ENCODE data around the gene SMC1A.
"Not testable (repeated sequence)": the region's sequence is repeated elsewhere in the genome, so short reads cannot be mapped to it uniquely, and the experiment has no call there.

Gene SMC1A

DNA sequence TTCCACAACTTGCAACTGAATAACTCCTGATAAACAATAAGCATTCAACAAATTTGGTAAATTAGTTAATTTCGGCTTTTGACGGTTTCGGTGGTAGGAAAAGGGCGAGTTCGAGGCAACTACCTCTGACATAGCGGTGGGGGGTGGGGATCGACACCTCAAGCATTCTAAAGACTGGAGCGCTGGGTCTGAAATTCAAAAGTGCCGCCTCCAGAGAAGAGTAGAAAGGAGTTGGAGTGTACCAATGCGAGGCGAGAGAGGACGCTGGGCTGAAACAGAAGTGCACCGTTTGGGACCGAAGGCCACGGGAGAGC, 725 bp downstream of the SMC1A start:
- DNase-seq (no peak), ATAC-seq (peak; percentile 3)

DNA sequence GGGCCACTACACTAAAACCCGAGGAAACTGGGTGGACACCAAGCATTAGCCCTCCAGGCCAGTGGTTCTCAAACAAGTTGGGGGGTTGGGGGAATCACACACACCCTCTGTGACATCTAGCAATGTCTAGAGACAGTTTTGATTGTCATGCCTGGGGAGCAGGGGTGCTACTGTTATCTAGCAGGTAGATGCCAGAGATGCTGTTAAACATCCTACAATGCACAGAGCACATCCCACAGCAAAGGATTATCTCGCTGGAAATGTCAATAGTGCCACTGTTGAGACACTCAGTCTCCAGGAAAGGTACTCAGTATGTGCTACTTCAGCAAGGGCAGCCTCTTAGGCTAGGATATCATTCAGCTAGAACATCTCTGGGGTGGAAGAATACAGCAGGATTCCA, 1.3 kb downstream of the SMC1A start:
- ATAC-seq = no peak
- no peak for DNase-seq

DNA sequence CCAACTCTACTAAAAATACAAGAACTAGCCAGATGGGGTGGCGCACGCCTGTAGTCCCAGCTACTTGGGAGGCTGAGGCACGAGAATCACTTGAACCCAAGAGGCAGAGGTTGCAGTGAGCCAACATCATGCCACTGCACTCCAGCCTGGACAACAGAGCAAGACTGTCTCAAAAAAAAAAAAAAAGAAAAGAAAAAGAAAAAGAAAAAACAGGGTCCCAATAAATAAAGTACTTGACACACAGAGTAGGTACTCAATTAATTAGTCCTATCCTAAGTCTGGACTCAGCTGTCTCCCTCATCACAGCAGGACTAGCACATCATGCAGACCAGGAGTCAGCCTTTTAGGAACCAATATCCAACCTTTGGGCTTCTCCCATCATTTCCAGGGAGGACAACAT, 2.1 kb downstream of the SMC1A start:
- not testable (repeated sequence) for DNase-seq, ATAC-seq

DNA sequence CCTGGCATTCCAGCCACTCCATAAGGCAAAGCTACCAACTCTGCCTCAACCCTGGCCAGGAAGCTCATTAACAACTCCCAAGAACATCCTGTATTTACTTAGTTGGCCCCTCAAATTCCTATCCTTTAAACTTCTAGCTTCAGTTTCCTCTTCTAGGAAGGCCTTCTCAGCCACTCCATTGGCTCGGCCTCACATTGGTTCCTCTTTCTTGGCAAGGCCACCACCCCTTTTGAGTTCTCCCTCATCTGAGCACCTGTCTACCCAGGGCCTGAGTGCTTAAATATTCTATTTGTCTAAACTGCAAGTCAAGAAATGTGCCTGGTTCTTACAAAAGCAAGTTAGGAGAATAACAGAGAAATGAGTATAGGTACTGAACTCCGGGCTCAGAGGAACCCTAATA, 10.0 kb downstream of the SMC1A start:
- no peak for DNase-seq
- ATAC-seq = no peak

DNA sequence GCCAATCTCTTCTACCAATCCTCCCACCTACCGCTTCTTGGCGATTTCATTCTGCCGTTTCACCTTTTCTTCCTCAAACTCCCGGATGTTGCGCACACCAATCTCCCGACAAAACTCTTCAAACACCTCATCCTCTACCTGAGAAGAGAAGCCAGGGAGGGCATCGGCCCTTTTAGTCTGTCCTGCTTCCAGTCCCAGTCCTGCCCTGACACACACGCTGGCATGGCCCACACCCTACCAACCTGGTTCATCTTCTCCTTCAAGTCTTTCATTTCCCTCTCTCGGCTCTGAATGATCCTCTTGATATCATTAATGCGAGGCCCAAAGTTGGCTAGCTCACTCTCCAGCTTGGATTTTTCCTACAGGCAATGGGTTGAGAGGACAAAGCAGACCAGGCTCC, 18.9 kb downstream of the SMC1A start:
- DNase-seq (no peak), ATAC-seq (no peak)

DNA sequence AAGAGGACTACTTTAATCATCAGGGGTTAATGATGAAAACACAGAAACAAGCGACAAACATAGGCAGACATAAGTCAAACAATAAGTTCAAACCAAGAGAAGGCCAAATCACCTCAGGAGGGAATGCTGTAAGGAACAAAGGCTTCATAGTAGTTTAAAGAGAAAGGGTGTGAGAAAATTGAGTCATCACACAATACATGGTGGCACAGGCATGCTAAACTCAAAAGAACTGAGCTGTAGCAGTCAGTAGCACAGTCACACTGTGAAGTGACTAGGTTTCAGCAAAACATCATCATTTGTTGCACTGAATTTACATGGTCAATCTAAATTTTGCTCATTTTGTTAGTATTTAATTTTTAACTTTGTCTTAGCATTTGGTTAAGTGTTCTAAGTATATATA, 24.2 kb downstream of the SMC1A start:
- ATAC-seq = no peak
- DNase-seq = no peak

DNA sequence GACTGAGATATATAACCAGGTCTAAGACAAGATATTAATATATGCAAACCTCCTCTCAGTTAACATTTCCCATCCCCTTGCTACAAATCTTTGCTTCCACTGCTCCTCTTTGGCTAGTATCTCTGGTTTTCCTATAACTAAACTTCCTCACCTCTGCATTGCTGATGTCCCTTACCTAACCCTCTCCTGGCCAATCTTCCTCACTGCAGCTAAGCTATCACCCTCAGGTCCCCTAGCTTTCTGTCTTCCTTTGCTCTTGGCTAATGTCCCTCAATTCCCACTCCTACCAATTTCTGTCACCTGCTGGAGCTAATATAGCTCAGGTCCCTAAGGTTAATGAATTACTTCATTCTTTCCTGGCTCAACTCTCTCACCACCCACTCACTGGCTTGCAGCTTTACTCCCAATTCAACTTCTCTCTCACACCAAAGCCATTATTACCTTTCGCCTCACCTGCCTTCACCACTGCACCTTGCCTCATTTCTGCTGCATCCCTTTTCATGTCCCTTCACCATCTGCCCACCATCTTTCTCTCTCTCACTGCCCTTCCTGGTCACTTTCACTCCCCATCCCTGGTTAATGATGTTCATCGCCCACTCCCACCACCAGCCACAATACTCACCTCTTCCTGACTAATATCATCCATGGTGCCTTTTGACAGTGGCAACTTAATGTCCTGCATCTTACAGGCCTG, 26.7 kb downstream of the SMC1A start:
- DNase-seq = no peak
- ATAC-seq = no peak

DNA sequence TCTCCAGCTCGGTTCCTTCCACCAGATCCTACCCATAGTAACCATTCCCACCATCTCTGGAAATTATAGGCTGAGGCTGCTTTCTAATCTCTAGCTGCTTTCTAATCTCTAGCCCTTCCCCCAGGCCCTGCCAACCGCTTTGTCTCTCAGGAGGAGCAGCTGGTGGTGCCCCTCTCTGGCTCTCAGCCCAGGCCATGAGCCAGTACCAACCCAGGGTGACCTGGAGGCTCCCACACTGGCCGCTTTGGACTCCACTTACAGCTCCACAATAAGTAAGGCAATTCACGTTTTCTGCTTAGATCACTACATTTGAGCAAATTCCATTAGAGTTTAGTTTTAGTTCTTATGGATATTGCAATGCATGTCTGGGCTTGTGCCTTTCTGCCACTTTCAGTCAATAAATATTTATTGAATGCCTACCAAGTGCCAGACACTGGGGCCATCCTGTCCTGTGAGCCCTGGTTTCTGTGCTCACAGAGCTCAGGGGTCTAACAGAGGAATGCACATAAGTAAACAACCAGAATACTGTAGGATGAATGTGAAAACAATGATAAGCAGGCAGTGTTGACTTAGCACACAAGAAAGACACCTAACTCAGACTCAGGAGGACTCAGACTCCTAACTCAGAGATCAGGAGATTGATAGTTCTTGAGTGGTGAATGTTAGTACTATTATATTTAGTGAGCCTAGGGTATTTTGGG, 38.9 kb downstream of the SMC1A start:
- ATAC-seq (no peak), DNase-seq (no peak)

DNA sequence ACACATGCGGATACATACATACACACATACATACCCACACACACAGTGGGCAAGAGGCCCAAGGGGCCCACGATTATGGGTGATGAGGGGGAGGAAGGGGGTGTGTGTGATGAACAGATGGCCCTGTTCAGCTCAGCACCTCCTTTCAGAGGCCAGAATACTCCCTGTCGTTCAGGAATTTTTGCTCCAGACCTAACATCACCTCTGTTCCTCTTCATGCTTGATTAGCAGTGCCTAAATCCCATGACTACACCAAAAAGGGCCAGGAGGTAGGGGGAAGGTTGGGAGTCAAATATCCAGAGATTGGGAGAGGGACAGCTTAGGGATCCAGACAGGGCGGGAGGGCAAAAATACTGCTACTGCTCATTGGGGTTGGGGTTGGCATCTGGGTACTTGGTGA, 42.7 kb downstream of the SMC1A start:
- ATAC-seq (no peak), DNase-seq (no peak)

DNA sequence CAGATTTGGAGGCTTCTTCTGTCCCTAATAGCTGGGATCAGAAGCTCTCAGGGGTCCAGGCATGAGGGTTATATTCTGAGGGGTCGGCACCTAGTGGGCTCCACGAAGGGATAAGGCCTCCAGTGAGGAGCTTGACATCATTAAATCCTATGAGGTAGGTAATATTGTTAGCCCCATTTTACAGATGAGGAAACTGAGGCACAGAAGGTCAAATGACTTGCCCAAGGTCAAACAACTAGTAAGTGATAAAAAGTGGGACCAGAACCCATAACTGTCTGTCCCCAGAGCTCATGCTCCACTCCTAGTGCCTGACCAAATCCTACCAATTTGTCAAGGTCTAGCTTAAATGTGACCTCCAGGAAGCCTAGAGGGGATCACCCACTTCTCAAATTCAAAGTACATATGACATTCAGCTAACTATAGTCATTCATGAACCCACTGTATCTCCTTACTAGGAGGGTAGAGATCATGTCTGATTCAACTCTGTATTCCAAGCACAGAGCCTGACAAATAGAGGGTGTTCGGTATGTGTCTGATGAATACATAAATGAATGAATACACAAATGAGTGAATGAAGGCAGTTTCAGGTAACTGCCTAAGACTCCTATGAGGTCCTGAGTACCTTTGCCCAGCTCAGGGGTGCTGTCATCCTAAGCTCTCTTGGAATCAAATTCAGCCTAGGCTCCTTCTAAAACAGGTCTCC, 43.3 kb downstream of the SMC1A start:
- DNase-seq (no peak), ATAC-seq (no peak)

DNA sequence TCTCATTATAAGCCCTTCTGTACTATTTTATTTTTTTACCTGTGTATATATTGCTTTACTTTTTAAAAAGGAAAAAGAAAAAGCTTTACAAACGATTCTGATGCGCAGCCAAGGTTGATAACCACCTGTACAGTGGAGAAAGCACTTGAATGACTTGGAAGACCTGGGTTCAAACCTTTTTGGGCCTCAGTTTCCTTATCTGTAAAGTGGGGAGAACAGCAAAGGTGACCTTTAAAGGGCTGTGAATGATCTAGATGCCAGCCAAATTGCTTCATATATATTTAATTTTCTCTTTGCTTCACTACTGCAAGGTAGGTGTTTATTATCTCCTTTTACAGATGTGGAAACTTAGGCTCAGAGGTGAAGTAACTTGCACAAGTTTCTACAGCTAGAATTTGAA, 45.0 kb downstream of the SMC1A start:
- ATAC-seq (no peak), DNase-seq (no peak)

DNA sequence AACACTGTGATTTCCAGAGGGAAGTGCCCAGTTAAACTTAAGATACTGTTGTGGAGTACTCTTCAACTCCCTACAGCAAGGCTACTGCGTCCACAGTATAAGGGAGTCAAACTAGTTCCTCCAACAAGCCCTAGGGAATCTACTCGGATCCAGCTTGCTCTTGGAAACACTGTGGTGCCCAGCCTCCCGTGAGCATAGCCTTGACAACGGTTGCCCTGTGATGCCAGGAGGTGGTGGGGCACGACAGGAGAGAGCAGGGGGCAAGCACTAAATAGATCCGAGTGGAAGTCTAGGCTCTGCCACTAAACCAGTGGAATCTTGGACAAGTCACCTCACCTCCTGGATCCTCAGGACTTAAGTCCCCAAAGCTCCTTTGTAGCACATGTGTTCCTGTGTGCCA, 45.6 kb downstream of the SMC1A start:
- ATAC-seq (no peak), DNase-seq (no peak)

DNA sequence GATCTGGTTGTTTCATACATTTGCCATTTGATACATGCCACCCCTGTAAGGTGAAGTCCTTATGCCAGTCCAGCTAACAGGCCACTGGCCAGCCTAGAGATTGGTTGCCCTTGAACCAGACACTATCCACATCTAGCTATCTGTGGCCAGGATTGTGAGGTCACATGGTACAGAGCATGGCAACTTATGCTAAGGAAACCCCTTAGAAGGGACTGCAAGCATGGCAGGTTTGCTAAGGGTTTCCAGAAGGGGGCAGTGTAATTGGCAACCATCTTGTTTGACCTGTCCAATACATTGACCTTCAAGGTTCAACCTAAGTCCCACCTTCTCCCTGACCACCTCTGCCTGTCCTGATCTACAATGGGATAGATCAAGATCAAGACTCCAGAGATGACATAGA, 47.5 kb downstream of the SMC1A start:
- peak; percentile 23 for ATAC-seq

DNA sequence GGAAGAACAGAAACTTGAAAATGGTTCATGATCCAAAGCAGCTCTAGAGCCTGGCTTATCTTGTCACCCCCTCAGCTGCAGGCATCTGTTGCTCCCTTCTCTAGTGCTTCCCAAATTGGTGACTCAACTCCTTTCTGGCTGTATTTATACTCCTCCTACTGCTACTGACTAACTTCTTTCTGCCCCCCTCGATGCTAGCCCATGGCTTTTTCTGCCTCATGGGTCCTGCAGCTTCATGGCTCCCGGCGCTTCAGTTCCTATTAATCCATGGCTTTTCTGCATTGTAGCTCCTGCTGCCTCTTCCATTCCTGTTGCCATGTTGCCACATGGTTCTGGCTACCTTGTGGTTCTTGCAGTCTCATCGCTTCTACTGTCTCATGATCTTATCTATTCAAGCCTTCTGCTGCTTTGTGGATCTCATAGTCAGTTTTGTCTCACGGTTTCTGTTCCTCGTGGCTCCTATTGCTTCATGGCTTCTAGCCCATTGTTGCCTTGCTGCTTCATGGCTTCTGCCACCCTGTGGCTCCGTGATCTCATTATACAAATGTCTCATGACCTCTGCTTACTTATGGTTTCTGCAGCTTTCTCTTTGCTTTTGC, 48.1 kb downstream of the SMC1A start:
- DNase-seq (no peak), ATAC-seq (no peak)

More for the DNA sequence above, 47.5 kb downstream of the SMC1A start:
- no peak for DNase-seq

DNA sequence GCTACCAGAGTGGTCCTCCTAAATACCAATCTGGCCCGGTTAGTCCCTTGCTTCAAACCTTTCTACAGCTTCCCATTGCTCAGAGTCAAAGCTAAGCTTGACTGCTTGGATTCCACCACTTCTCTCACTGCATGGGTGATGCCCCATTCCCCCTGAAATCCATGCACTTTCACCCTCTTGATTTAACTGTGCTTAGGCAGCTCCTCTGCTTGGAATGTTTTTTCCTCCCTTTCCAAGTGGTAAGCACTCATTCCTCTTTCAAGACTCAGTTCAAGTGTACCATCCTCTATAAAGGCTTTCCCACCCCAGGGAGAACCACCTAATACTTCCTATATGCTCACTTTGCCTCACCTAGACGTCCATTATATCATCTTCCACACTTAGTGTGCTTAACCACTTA, 49.1 kb downstream of the SMC1A start:
- ATAC-seq = no peak
- DNase-seq = no peak

DNA sequence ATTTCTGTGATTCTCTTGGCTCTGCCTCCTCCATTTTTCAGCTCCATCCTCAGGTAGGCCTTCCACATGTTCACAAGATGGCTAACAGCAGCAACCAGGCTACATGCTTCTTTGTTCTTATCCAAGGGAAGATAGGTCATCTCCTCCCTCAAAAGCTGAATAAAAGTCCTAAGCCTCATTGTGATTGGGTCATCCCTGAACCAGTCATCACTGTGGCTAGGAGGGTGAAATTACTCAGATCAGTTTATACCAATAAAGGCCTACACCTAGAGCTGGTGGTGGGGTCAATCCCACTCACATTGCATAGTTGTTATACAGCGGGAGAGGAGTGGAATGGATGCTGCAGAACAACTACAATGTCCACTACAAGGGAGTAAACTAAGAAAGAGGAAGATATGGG, 56.0 kb downstream of the SMC1A start:
- not testable (repeated sequence) for DNase-seq
- peak; percentile 32 for ATAC-seq

DNA sequence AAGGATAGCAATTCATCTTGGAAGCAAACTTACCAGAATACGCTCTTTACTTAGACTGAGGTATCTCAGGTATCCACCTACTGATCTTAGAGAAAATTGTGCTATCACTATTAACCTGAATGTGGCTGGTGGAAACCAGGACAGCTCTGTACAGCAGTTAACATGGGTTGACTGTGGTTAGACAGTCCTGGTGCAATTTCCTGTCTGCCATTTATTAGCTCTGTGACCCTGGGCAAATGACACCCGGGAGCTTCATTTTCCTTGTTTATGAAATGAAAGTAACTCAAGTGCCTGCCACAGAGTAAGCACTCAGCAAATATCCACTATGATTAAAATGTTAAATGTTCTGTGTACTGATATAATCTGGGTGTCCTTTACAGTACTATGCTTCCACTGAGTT, 60.0 kb downstream of the SMC1A start:
- DNase-seq (no peak), ATAC-seq (no peak)

DNA sequence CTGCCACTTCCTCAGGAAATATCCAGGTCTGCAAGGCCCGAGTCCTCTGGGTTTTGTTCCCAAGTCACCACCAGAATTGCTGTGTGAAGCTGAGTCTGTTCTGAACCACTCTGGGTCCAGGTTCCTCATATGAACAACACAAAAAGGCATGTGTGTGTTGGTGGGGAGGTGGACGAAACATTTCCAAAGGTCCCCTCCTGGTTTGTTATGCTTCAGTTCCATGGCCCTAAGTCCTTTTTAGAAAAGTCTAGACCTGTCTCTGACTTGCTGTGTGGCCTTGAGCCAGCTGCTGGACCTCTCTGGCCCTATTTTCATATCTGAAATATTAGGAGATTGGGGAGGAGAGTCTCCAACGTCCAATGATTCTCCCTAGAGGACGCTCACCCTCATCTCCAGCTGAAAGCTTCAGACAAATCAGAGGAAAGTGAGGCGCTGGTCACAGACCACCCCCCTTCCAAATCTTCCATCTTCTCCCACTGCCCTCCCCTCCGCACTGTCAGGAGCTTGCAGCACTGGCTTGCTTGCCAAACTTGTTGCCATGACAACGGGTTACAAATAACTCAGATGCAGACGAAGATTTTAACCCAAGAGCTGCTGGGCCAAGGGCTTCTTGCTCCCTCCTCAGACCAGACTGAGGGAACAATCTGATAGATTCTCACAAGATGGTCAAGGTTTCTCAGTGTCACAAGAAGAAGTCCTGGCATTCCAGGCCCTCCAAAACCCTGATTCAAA, 64.5 kb downstream of the SMC1A start:
- ATAC-seq (no peak), DNase-seq (no peak)

DNA sequence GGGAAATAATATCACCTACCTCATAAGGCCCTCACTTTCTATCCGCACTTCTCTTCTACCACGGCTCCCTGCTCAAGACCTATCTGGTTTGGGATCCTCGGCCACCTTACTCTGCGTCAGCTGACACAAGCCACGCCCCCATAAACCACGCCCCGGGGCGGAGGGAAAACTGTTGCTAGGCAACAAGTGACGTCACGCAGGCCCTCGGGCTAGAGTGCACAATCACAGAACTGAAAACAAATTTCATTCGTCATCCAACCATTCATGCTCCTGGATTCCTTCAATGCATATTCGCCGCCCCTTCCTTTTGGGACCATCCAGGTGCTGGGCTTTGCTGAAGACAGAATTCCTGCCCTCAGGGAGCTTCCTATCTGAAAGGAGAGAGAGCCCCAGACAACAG, 66.3 kb downstream of the SMC1A start:
- DNase-seq (no peak), ATAC-seq (no peak)

DNA sequence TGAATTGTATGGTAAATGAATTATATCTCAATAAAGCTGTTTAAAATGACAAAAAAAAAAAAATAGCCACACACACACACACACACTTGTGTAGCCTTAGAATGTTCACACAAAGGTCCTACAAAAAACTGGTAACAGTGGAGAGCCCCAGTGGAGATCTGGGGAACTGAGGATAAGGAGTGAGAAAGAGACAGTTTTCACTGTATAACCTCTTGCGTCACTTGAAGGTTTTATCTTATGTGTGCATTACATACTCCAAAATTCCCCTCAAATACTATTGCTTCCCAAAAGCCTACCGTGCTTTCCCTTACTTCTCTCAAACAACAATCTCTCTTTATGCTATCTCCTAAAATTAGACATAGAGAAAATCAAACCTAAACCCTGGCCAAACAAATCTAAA, 67.8 kb downstream of the SMC1A start:
- ATAC-seq = no peak
- DNase-seq = no peak

DNA sequence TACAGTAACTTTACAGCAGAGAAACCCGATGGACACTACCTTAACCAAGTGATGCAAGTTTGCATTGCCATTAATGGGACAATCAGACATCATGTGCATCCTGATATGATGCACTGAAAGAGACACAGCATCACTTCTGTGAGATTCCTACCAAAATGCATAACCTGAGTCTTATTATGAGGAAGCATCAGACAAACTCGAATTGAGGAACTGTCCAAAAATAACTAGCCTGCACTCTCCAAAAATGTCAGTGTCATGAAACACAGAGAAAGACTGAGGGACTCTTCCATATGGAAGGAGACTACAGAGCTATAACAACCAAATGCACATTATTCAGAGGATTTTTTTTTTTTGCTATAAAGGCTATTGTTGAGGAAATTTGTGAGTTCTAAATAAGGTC, 74.5 kb downstream of the SMC1A start:
- DNase-seq (no peak), ATAC-seq (no peak)

DNA sequence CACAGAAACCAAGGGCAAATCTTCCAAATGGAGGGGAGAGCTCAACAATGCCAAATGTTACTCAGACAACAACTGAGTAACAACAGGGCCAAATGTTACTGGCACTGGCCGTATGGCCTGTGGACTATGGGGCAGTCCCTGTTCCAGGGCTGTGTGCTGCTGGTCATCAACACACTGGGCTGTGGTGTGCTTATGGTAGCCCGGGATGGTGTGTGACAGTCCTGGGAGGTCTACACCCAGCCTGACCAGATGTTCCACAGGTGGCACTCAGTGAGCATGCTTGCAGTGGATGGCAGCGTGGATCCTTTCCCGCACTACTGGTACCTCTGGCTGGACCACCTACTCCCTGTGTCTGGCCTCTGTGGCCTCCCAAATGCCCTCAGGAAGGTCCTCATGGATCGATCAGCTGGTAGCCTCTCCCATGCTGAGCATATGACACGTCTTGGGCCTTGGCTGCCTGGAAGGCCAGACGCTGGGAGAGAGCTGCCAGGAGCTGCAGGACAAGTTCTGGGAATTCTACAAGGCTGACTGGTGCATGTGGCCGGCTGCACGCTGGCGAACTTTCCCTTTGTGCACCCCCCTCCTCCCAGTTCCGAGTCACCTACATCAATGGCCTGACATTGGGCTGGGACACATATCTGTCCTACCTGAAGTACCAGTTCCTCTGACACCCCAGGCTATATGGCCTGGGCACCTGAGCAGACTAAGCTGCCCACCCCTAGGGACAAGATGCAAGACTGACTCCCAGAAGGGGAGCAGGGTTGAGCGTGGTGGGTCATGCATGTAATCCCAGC, 81.4 kb downstream of the SMC1A start:
- DNase-seq (no peak), ATAC-seq (no peak)
